K562 (cell line): ENCODE measurements around the gene OPRL1. TPM values are rescaled to one million over a fixed set of nuclear protein-coding genes. Genes with fewer than 3 reads are reported as not detected.

Source experiments
- ATAC-seq: fragments of 200-7000 bp; cut with Tn5 transposase; 3 replicates; pipeline ENCODE4 v1.9.1; 2020; ENCODE audit warnings: moderate library complexity
- BruUV-seq: library from RNA; stranded (reverse); fragments of 400-500 nt; replicated peaks from 2 replicates; lab custom pipeline; 2021; lab: Mats Ljungman, UMichigan
- CTCF ChIA-PET: fragments of 300-600 bp; formaldehyde crosslinking; extraction: SDS; loops from one replicate; lab custom pipeline; 2021; ENCODE audit warnings: low intra/inter-chr PET ratio; lab: Yijun Ruan, JAX
- POLR2A ChIA-PET: fragments of 300-600, 350-650 bp; sonication (Branson Sonifier 250); formaldehyde crosslinking; extraction: SDS; loops from one replicate; lab custom pipeline; 2021; ENCODE audit warnings: antibody characterized with exemption, inconsistent platforms; lab: Yijun Ruan, JAX
- DNase-seq, 4 experiments: peaks; one replicate each; pipeline versions ENCODE4 v3.0.0 to v3.0.0-alpha.2; 2011 to 2018; ENCODE audit warnings: low spot score in 3 of 4, mixed read lengths in 3 of 4; ENCODE audit errors: extremely low read depth in 1 of 4
- FAIRE-seq: peaks from 2 replicates; lab custom pipeline; 2011; peaks lifted over from hg19 to GRCh38; lab: Jason Lieb, UNC
- H2AFZ ChIP-seq: 2 replicates; pipeline ENCODE4 v1.6.0; 2011; ENCODE audit warnings: low read depth, low read length, control low read depth, inconsistent platforms
- H3K27ac ChIP-seq: fragments of 200-600 bp; 3 replicates; pipeline ENCODE4 v1.8.0; 2011; ENCODE audit warnings: low read depth, mild to moderate bottlenecking, control low read depth, inconsistent platforms, low read length, moderate library complexity, mixed read lengths; ENCODE audit errors: extremely low read depth
- H3K27me3 ChIP-seq, 2 experiments: fragments of 300-600 bp in 1 of 2; 2 replicates in 1 of 2; 3 replicates in 1 of 2; pipeline versions ENCODE4 v1.6.0 to v1.8.0; 2011; ENCODE audit warnings: inconsistent platforms in 2 of 2, low read length in 2 of 2, mild to moderate bottlenecking in 1 of 2, mixed read lengths in 1 of 2, moderate library complexity in 1 of 2; ENCODE audit not compliant: control insufficient read depth in 2 of 2, insufficient read depth in 2 of 2
- H3K36me3 ChIP-seq: fragments of 300-600 bp; 3 replicates; pipeline ENCODE4 v1.8.0; 2011; ENCODE audit warnings: mild to moderate bottlenecking, low read length, inconsistent platforms; ENCODE audit not compliant: control insufficient read depth, insufficient read depth
- H3K4me1 ChIP-seq, 2 experiments: fragments of 200-600 bp in 1 of 2; replicated peaks in 1 of 2; 2 replicates in 1 of 2; 3 replicates in 1 of 2; pipeline versions ENCODE4 v1.5.1 to v1.8.0; 2011; ENCODE audit warnings: inconsistent platforms in 2 of 2, low read length in 2 of 2, mild to moderate bottlenecking in 1 of 2, mixed read lengths in 1 of 2, moderate library complexity in 1 of 2; ENCODE audit not compliant: control insufficient read depth in 2 of 2, insufficient read depth in 2 of 2
- H3K4me2 ChIP-seq: 2 replicates; pipeline ENCODE4 v1.6.1; 2011; ENCODE audit warnings: low read length, control low read depth, inconsistent platforms, mixed read lengths; ENCODE audit not compliant: insufficient read depth
- H3K4me3 ChIP-seq: fragments of 200-600 bp; sonication (generic), shearing (Covaris generic); 2 replicates; pipeline ENCODE4 v1.5.1; 2016; ENCODE audit warnings: control low read depth, inconsistent platforms
- H3K79me2 ChIP-seq: fragments of 200-600 bp; 3 replicates; pipeline ENCODE4 v1.8.0; 2011; ENCODE audit warnings: low read length, inconsistent platforms; ENCODE audit not compliant: control insufficient read depth, insufficient read depth
- H3K9ac ChIP-seq, 2 experiments: 2 replicates each; pipeline versions ENCODE4 v1.6.0 to v1.6.1; 2011; ENCODE audit warnings: low read depth in 2 of 2, low read length in 2 of 2, control low read depth in 1 of 2, inconsistent platforms in 1 of 2, mild to moderate bottlenecking in 1 of 2, mixed read lengths in 1 of 2; ENCODE audit not compliant: insufficient read depth in 1 of 2
- H3K9me1 ChIP-seq: one replicate; pipeline ENCODE4 v1.6.0; 2011; ENCODE audit warnings: inconsistent platforms, mild to moderate bottlenecking, low read length, moderate library complexity; ENCODE audit not compliant: control insufficient read depth, insufficient read depth
- H3K9me3 ChIP-seq: replicated peaks from 2 replicates; pipeline ENCODE4 v1.5.1; 2011; ENCODE audit warnings: low read depth, low read length, inconsistent platforms; ENCODE audit not compliant: control insufficient read depth, insufficient read depth
- H4K20me1 ChIP-seq: replicated peaks from 2 replicates; pipeline ENCODE4 v1.6.1; 2011; ENCODE audit warnings: low read length, inconsistent platforms, mixed read lengths; ENCODE audit not compliant: control insufficient read depth, insufficient read depth
- ETV6 ChIP-seq, 3 experiments: fragments of 150-350 bp in 1 of 3; sonication (generic) in 1 of 3; formaldehyde crosslinking in 1 of 3; IDR thresholded peaks; 2 replicates each; pipeline versions ENCODE4 v1.6.1 to v1.8.0; 2014 to 2022; ENCODE audit warnings: borderline replicate concordance in 2 of 3, low read depth in 2 of 3, antibody characterized with exemption in 1 of 3, low read length in 1 of 3, mild to moderate bottlenecking in 1 of 3, missing genetic modification reagents in 1 of 3
- GABPA ChIP-seq: fragments of 200-800 bp; sonication (Bioruptor generic); conservative IDR thresholded peaks from 2 replicates; pipeline ENCODE4 v1.6.1; 2016; ENCODE audit warnings: low read depth, missing genetic modification characterization, missing compliant biosample characterization
- GMEB1 ChIP-seq: fragments of 250-450 bp; sonication (Bioruptor Pico); IDR thresholded peaks from 2 replicates; pipeline ENCODE4 v1.4.0; 2020; ENCODE audit warnings: mild to moderate bottlenecking
- GTF2E2 ChIP-seq: fragments of 200-800 bp; sonication (Bioruptor generic); IDR thresholded peaks from 2 replicates; pipeline ENCODE4 v1.6.1; 2016; ENCODE audit warnings: missing genetic modification characterization, missing compliant biosample characterization
- NONO ChIP-seq, 2 experiments: fragments of 200-400 bp in 1 of 2; fragments of 450-650 bp in 1 of 2; formaldehyde crosslinking in 1 of 2; IDR thresholded peaks; 2 replicates each; pipeline ENCODE4 v1.6.1; 2017; ENCODE audit warnings: low read depth in 2 of 2, mild to moderate bottlenecking in 2 of 2, moderate library complexity in 2 of 2, low read length in 1 of 2
- NR3C1 ChIP-seq: sonication (generic); formaldehyde crosslinking; IDR thresholded peaks from 2 replicates; pipeline ENCODE4 v1.8.1; 2022; ENCODE audit warnings: missing genetic modification reagents
- NRF1 ChIP-seq, 2 experiments: fragments of 450-650 bp; IDR thresholded peaks in 1 of 2; conservative IDR thresholded peaks in 1 of 2; 2 replicates each; pipeline ENCODE4 v1.6.1; 2014; ENCODE audit warnings: mild to moderate bottlenecking in 2 of 2
- PKNOX1 ChIP-seq: fragments of 450-650 bp; IDR thresholded peaks from 2 replicates; pipeline ENCODE4 v1.6.1; 2016
- POLR2A ChIP-seq: fragments of 450-650 bp; conservative IDR thresholded peaks from 2 replicates; pipeline ENCODE4 v1.6.1; 2016
- PYGO2 ChIP-seq: fragments of 450-650 bp; IDR thresholded peaks from 2 replicates; pipeline ENCODE4 v1.6.1; 2016; ENCODE audit warnings: mild to moderate bottlenecking, missing genetic modification characterization, moderate library complexity, missing compliant biosample characterization
- ZNF124 ChIP-seq: sonication (generic); formaldehyde crosslinking; IDR thresholded peaks from 2 replicates; pipeline ENCODE4 v1.8.1; 2022; ENCODE audit warnings: missing genetic modification reagents
- ZNF311 ChIP-seq: fragments of 250-450 bp; sonication (Bioruptor Pico); IDR thresholded peaks from 2 replicates; pipeline ENCODE4 v1.4.0; 2020; ENCODE audit warnings: mild to moderate bottlenecking, moderate library complexity
- ZNF518B ChIP-seq: fragments of 250-450 bp; sonication (Bioruptor Pico); IDR thresholded peaks from 2 replicates; pipeline ENCODE4 v1.5.0; 2021; ENCODE audit warnings: mild to moderate bottlenecking, moderate library complexity
- WGBS: fragments of 100-300 bp; shearing (Covaris generic); methylation state at CpG from one replicate; pipeline ENCODE4 v1.1.6; 2016; ENCODE audit warnings: low coverage, mixed read lengths; ENCODE audit not compliant: insufficient coverage; ENCODE audit errors: missing lambda C conversion rate; 5-methylcytosine and 5-hydroxymethylcytosine counted together
- in situ Hi-C: fragments of 300-500 bp; cut with MboI; formaldehyde crosslinking; loops from 4 replicates; pipeline ENCODE4 v1.15.0; 2018; ENCODE audit warnings: inconsistent platforms, mixed read lengths
- intact Hi-C: fragments of 100-400 bp; cut with micrococcal nuclease; formaldehyde crosslinking; loops from 2 replicates; pipeline ENCODE4 v1.14.2; 2022
- polyA plus RNA-seq, 8 experiments: library from polyadenylated mRNA; depleted of rRNA in 4 of 8; stranded (reverse) in 5 of 8; unstranded in 3 of 8; fragments of >200 nt; fragmentation: Nextera tagmentation in 2 of 8; fragmentation: Illumina TruSeq in 1 of 8; extraction: Ambion mirVana in 2 of 8; extraction: Trizol in 1 of 8; gene quantifications; 2 replicates each; pipeline versions ENCODE4 v1.2.1 to v1.2.3, GENCODE V29; 2011 to 2014; ENCODE audit warnings: inconsistent platforms in 1 of 8, missing spikeins in 1 of 8
- total RNA-seq, 7 experiments: library from RNA; depleted of rRNA in 6 of 7; stranded (reverse); fragments of >200 nt in 6 of 7; fragmentation: Illumina TruSeq in 2 of 7; extraction: Trizol in 2 of 7; gene quantifications; 2 replicates each; pipeline versions ENCODE4 v1.2.1 to v1.2.3, GENCODE V29; 2011 to 2021; ENCODE audit warnings: low replicate concordance in 1 of 7

The OPRL1 gene
- total and polyA plus RNA-seq, 9 of the 15 experiments (the other 6 are each of a cell fraction or from before 2014, with no cell fraction given) = 0.06 to 0.33 (median 0.11) TPM; not detected in 2

GRCh38 chr20:64038224-64038564, 41.7 kb upstream of the OPRL1 start (continued):
- peak; percentile 10; the same call in 1 of the 2 replicates for TF ChIP-seq GTF2E2 (tag)
- 0 out of 2 replicates have a peak, but pooled peaks have one; percentile 15 for TF ChIP-seq NR3C1 (CRISPR knock-in tag)
- 0 out of 2 replicates have a peak, but pooled peaks have one; percentile 41 for TF ChIP-seq ZNF124
- no peak for TF ChIP-seq PKNOX1
- no peak for TF ChIP-seq ZNF311
- no peak for TF ChIP-seq NRF1 (conservative IDR thresholded peaks at IDR 0.05 in 1 of 2, IDR thresholded peaks at IDR 0.05 in 1 of 2)
- no peak for TF ChIP-seq PYGO2

GRCh38 chr20:64038565-64039292, 41.2 kb upstream of the OPRL1 start:
- Histone ChIP-seq H3K4me3 (peak overlapping the region; percentile 51), H2AFZ (peak overlapping the region; percentile 96), H4K20me1 (no peaks in the 10 kb centered on the region), H3K9me3 (no peaks in the 10 kb centered on the region), H3K36me3 (peaks cover 16% of the 10 kb centered on the region; the same call in 2 of the 3 replicates), H3K9ac (peak overlapping the region; percentile 69 to 92; a peak in 3 of 4 replicates), H3K27me3 (no peaks in the 10 kb centered on the region), H3K79me2 (no peaks in the 10 kb centered on the region; the same call in 2 of the 3 replicates), H3K9me1 (peaks cover 3% of the 10 kb centered on the region), H3K4me1 (peaks cover 33 to 85% of the 10 kb centered on the region in 2 experiments), H3K27ac (peak overlapping the region; percentile 83), H3K4me2 (peak overlapping the region; percentile 74)
- in situ Hi-C loops = no loop called here
- ChIA-PET CTCF (interaction anchor here (1.0 to 2.1 kb wide), 4 partner anchors 19 to 500 kb away, joined by 3 to 16 read pairs (median 6); partner anchors contain the start of gene PRPF6), POLR2A (interaction anchor here (0.6 to 2.0 kb wide), 9 partner anchors 9 to 217 kb away, joined by 3 to 14 read pairs (median 3); partner anchors contain the start of genes PCMTD2 and TCEA2)
- intact Hi-C loops = loop anchor here (2.0 to 5.0 kb wide), 3 partner anchors 16 to 501 kb away; partner anchors contain the start of gene PTK6
- peak; percentile 84 to 89 (median 86) for DNase-seq
- peak; percentile 66 for FAIRE-seq
- BruUV-seq = no TSS peak
- peak; percentile 86 for ATAC-seq
- under 1% methylated on average over 44 of the region's 91 CpGs for WGBS
- TF ChIP-seq GABPA (tag) (peak; percentile 69), NONO (IDR thresholded peaks at IDR 0.05; ENCODE audit: low read depth in 2 of 2, low read length in 1 of 2) (0 out of 4 replicates have a peak, but pooled peaks of 1 of the 2 experiments have one; percentile 65), POLR2A (peak; percentile 37; the same call in 1 of the 2 replicates), ETV6 (IDR thresholded peaks at IDR 0.05; ENCODE audit: borderline replicate concordance in 1 of 2, low read depth in 2 of 2, low read length in 1 of 2) (no peak), ETV6 (CRISPR knock-in tag; IDR thresholded peaks at IDR 0.05; ENCODE audit: borderline replicate concordance) (peak; percentile 70; the same call in 1 of the 2 replicates), GMEB1 (CRISPR knock-in tag) (peak; percentile 30; the same call in 1 of the 2 replicates), ZNF518B (CRISPR knock-in tag) (no peak)
